ENCODE results near the gene SLAMF7.

DNA sequence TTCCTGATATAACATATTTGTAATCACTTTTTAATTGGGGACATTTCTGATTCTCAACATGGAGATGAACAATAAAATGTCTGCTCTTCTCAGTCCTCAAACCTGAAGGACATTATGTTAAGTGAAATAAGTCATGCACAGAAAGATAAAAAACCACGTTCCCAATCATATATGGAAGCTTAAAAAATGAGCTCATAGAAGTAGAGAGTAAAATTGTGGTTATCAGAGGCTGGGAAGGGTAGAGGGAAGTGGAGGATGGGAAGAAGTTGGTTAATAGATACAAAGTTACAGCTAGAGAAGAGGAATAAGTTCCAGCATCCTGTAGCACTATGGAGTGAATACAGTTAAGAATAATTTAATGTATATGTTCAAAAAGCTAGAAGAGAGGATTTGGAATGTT is 25.9 kb upstream of the SLAMF7 start:
- TF ChIP-seq CTCF (IDR thresholded peaks at IDR 0.05) (no peak), POLR2A (IDR thresholded peaks at IDR 0.05) (no peak)

Measured in heart left ventricle (tissue), 13 donors.